HEK293 (cell line): Measurements from ENCODE around the gene SHROOM1.

Source experiments
- CTCF ChIA-PET: fragments of 350-600 bp; formaldehyde crosslinking; extraction: SDS; loops from one replicate; lab custom pipeline; 2021; ENCODE audit warnings: antibody characterized with exemption; lab: Yijun Ruan, JAX
- POLR2A ChIA-PET: fragments of 300-600 bp; formaldehyde crosslinking; extraction: SDS; loops from one replicate; lab custom pipeline; 2020; ENCODE audit warnings: antibody characterized with exemption, inconsistent platforms; lab: Yijun Ruan, JAX
- H3K27ac ChIP-seq: fragments of 200-500 bp; sonication (Bioruptor generic); 2 replicates; pipeline ENCODE4 v1.5.1; 2014; ENCODE audit warnings: low read depth, low read length, control low read depth, inconsistent platforms; ENCODE audit errors: extremely low read depth
- H3K36me3 ChIP-seq, 2 experiments: fragments of 200-500 bp in 1 of 2; sonication (Bioruptor generic) in 1 of 2; 1 replicate in 1 of 2; 2 replicates in 1 of 2; pipeline ENCODE4 v1.5.1; 2014 to 2017; ENCODE audit warnings: inconsistent platforms in 2 of 2, low read length in 2 of 2; ENCODE audit not compliant: control insufficient read depth in 2 of 2, insufficient read depth in 1 of 2
- H3K4me1 ChIP-seq: fragments of 200-500 bp; sonication (Bioruptor generic); 2 replicates; pipeline ENCODE4 v1.5.1; 2014; ENCODE audit warnings: mild to moderate bottlenecking, low read length, inconsistent platforms; ENCODE audit not compliant: control insufficient read depth, insufficient read depth
- H3K4me3 ChIP-seq: 2 replicates; pipeline ENCODE4 v1.5.1; 2011; ENCODE audit warnings: low read depth, mild to moderate bottlenecking, control low read depth, low read length, moderate library complexity
- H3K9me3 ChIP-seq: fragments of 200-500 bp; sonication (Bioruptor generic); 2 replicates; pipeline ENCODE4 v1.5.1; 2014; ENCODE audit warnings: low read depth, low read length, inconsistent platforms; ENCODE audit not compliant: control insufficient read depth, insufficient read depth
- GFI1B ChIP-seq: fragments of 450-650 bp; formaldehyde crosslinking; IDR thresholded peaks from 2 replicates; pipeline ENCODE4 v1.5.1; 2016; ENCODE audit warnings: missing biosample characterization, missing genetic modification characterization
- SCRT2 ChIP-seq: fragments of 450-650 bp; formaldehyde crosslinking; IDR thresholded peaks from 2 replicates; pipeline ENCODE4 v1.5.1; 2016; ENCODE audit warnings: missing biosample characterization, missing genetic modification characterization
- SP2 ChIP-seq: fragments of 450-650 bp; formaldehyde crosslinking; IDR thresholded peaks from 2 replicates; pipeline ENCODE4 v1.5.1; 2016; ENCODE audit warnings: missing biosample characterization, missing genetic modification characterization
- YY1 ChIP-seq: fragments of 450-650 bp; formaldehyde crosslinking; IDR thresholded peaks from 2 replicates; pipeline ENCODE4 v1.5.1; 2018; ENCODE audit warnings: missing biosample characterization, missing genetic modification characterization
- ZBTB17 ChIP-seq: fragments of 450-650 bp; formaldehyde crosslinking; IDR thresholded peaks from 2 replicates; pipeline ENCODE4 v1.5.1; 2016; ENCODE audit warnings: missing biosample characterization, missing genetic modification characterization
- ZBTB21 ChIP-seq: fragments of 450-650 bp; formaldehyde crosslinking; IDR thresholded peaks from 2 replicates; pipeline ENCODE4 v1.5.1; 2017; ENCODE audit warnings: missing biosample characterization, missing genetic modification characterization
- ZNF10 ChIP-seq: fragments of 450-650 bp; formaldehyde crosslinking; IDR thresholded peaks from 2 replicates; pipeline ENCODE4 v1.5.1; 2017; ENCODE audit warnings: missing biosample characterization, missing genetic modification characterization
- ZNF19 ChIP-seq: fragments of 450-650 bp; formaldehyde crosslinking; IDR thresholded peaks from 2 replicates; pipeline ENCODE4; 2016; ENCODE audit warnings: missing biosample characterization, missing genetic modification characterization, low read depth
- ZNF324 ChIP-seq: fragments of 450-650 bp; formaldehyde crosslinking; IDR thresholded peaks from 2 replicates; pipeline ENCODE4 v1.5.1; 2016; ENCODE audit warnings: missing biosample characterization, missing genetic modification characterization
- ZNF416 ChIP-seq: fragments of 450-650 bp; formaldehyde crosslinking; IDR thresholded peaks from 2 replicates; pipeline ENCODE4 v1.5.1; 2016; ENCODE audit warnings: missing biosample characterization, missing genetic modification characterization
- ZNF48 ChIP-seq: fragments of 450-650 bp; formaldehyde crosslinking; IDR thresholded peaks from 2 replicates; pipeline ENCODE4 v1.5.1; 2016; ENCODE audit warnings: missing biosample characterization, missing genetic modification characterization
- ZNF510 ChIP-seq: fragments of 450-650 bp; formaldehyde crosslinking; IDR thresholded peaks from 2 replicates; pipeline ENCODE4 v1.5.1; 2018; ENCODE audit warnings: mild to moderate bottlenecking, missing genetic modification characterization, missing biosample characterization; ENCODE audit not compliant: insufficient replicate concordance
- TF ChIP-seq, protein P1 (sequence below): fragments of 450-650 bp; formaldehyde crosslinking; IDR thresholded peaks from 2 replicates; pipeline ENCODE4 v1.5.1; 2017; ENCODE audit warnings: missing biosample characterization, missing genetic modification characterization
- TF ChIP-seq, protein P2 (sequence below): fragments of 450-650 bp; formaldehyde crosslinking; IDR thresholded peaks from 2 replicates; pipeline ENCODE4 v1.5.1; 2016; ENCODE audit warnings: missing biosample characterization, missing genetic modification characterization
- TF ChIP-seq, protein P3 (sequence below): fragments of 450-650 bp; formaldehyde crosslinking; IDR thresholded peaks from 2 replicates; pipeline ENCODE4 v1.5.1; 2016; ENCODE audit warnings: missing biosample characterization, missing genetic modification characterization
- TF ChIP-seq, protein P4 (sequence below): fragments of 450-650 bp; formaldehyde crosslinking; IDR thresholded peaks from 2 replicates; pipeline ENCODE4 v1.5.1; 2016; ENCODE audit warnings: missing biosample characterization, missing genetic modification characterization
- TF ChIP-seq, protein P5 (sequence below): fragments of 450-650 bp; formaldehyde crosslinking; IDR thresholded peaks from 2 replicates; pipeline ENCODE4 v1.5.1; 2017; ENCODE audit warnings: missing biosample characterization, missing genetic modification characterization
- TF ChIP-seq, protein P6 (sequence below): fragments of 450-650 bp; formaldehyde crosslinking; IDR thresholded peaks from 2 replicates; pipeline ENCODE4 v1.5.1; 2016; ENCODE audit warnings: missing biosample characterization, missing genetic modification characterization, borderline replicate concordance

SHROOM1 gene

DNA sequence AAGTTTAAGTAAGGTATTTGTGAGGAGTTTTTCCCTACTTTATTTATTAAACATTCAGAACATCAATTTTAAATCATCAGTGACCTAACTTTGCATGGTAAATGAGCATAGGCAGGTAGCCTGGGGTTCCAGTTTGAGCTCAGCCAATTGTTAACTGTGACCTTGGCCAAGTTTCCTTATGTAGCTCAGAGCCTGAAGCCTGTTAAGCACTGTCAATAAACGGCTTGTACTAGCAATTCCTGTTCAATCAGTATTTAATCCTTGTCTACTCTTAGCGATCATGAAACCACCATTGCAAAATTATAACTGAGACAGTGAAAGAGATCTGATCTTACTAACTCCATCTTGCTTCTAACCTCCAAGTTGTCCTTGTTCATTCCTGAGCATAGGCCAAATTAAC is 22.0 kb downstream of the SHROOM1 start:
- POLR2A ChIA-PET = no interaction called here
- no peaks in the 10 kb centered on the region for H3K9me3 ChIP-seq
- H3K4me1 ChIP-seq = 0 out of 2 replicates have a peak, but pooled peaks cover 3% of the 10 kb centered on the region
- no peak overlapping the region for H3K27ac ChIP-seq
- no peaks in the 10 kb centered on the region for H3K36me3 ChIP-seq
- H3K4me3 ChIP-seq = no peak overlapping the region
- CTCF ChIA-PET = interaction anchor here (1.6 to 4.0 kb wide), 3 partner anchors 9 to 58 kb away, joined by 7 to 36 read pairs (median 12); no protein-coding TSS in a partner anchor
- no peak for TF ChIP-seq SCRT2 (tag by site-specific recombination)
- TF ChIP-seq, protein P1, sequence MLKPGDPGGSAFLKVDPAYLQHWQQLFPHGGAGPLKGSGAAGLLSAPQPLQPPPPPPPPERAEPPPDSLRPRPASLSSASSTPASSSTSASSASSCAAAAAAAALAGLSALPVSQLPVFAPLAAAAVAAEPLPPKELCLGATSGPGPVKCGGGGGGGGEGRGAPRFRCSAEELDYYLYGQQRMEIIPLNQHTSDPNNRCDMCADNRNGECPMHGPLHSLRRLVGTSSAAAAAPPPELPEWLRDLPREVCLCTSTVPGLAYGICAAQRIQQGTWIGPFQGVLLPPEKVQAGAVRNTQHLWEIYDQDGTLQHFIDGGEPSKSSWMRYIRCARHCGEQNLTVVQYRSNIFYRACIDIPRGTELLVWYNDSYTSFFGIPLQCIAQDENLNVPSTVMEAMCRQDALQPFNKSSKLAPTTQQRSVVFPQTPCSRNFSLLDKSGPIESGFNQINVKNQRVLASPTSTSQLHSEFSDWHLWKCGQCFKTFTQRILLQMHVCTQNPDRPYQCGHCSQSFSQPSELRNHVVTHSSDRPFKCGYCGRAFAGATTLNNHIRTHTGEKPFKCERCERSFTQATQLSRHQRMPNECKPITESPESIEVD (tag by site-specific recombination) = no peak
- no peak for TF ChIP-seq ZBTB21 (tag by site-specific recombination)
- TF ChIP-seq, protein P2, sequence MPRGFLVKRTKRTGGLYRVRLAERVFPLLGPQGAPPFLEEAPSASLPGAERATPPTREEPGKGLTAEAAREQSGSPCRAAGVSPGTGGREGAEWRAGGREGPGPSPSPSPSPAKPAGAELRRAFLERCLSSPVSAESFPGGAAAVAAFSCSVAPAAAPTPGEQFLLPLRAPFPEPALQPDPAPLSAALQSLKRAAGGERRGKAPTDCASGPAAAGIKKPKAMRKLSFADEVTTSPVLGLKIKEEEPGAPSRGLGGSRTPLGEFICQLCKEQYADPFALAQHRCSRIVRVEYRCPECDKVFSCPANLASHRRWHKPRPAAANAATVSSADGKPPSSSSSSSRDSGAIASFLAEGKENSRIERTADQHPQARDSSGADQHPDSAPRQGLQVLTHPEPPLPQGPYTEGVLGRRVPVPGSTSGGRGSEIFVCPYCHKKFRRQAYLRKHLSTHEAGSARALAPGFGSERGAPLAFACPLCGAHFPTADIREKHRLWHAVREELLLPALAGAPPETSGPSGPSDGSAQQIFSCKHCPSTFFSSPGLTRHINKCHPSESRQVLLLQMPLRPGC (tag by site-specific recombination) = no peak
- TF ChIP-seq, protein P3, sequence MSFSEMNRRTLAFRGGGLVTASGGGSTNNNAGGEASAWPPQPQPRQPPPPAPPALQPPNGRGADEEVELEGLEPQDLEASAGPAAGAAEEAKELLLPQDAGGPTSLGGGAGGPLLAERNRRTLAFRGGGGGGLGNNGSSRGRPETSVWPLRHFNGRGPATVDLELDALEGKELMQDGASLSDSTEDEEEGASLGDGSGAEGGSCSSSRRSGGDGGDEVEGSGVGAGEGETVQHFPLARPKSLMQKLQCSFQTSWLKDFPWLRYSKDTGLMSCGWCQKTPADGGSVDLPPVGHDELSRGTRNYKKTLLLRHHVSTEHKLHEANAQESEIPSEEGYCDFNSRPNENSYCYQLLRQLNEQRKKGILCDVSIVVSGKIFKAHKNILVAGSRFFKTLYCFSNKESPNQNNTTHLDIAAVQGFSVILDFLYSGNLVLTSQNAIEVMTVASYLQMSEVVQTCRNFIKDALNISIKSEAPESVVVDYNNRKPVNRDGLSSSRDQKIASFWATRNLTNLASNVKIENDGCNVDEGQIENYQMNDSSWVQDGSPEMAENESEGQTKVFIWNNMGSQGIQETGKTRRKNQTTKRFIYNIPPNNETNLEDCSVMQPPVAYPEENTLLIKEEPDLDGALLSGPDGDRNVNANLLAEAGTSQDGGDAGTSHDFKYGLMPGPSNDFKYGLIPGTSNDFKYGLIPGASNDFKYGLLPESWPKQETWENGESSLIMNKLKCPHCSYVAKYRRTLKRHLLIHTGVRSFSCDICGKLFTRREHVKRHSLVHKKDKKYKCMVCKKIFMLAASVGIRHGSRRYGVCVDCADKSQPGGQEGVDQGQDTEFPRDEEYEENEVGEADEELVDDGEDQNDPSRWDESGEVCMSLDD (tag by site-specific recombination) = no peak

DNA sequence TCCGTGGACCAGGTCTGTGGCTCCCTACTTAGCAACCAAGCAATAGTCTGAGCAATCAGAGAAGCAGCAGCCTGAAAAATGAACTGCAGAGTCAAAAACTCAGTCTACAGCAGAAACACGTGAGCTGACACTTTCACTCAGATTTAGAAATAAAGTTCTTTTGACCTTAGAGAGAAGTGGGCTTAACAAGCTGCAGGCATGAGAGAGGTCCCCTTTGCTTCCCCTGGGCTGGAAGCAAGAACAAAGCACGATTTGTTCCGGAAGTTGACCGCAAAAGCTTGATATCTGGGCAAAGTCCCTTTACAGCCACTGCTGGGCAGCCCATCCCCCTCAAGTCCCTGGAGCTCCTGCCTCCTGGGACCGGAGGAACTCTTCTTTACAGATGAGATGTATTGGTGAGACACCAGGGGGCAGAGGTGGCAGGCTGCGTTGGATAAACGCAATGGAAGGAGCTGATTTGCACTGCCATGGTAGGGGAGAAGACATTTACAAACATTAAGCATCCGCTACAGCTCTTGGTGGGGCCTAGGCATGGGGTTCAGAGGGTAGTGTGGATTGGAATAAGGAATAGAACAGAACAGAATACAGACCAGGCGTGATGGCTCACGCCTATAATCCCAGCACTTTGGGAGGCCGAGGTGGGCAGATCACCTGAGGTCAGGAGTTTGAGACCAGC is 23.1 kb downstream of the SHROOM1 start:
- POLR2A ChIA-PET = interaction anchor here (1.2 to 1.3 kb wide), 2 partner anchors 16 to 31 kb away, joined by 4 to 5 read pairs; no protein-coding TSS in a partner anchor
- Histone ChIP-seq H3K4me3 (no peak overlapping the region), H3K4me1 (0 out of 2 replicates have a peak, but pooled peaks cover 1% of the 10 kb centered on the region), H3K27ac (no peak overlapping the region), H3K36me3 (no peaks in the 10 kb centered on the region), H3K9me3 (no peaks in the 10 kb centered on the region)
- CTCF ChIA-PET = interaction anchor here (0.6 to 4.0 kb wide), 12 partner anchors 10 to 280 kb away, joined by 3 to 36 read pairs (median 4); partner anchors contain the start of gene HSPA4
- TF ChIP-seq, protein P4, sequence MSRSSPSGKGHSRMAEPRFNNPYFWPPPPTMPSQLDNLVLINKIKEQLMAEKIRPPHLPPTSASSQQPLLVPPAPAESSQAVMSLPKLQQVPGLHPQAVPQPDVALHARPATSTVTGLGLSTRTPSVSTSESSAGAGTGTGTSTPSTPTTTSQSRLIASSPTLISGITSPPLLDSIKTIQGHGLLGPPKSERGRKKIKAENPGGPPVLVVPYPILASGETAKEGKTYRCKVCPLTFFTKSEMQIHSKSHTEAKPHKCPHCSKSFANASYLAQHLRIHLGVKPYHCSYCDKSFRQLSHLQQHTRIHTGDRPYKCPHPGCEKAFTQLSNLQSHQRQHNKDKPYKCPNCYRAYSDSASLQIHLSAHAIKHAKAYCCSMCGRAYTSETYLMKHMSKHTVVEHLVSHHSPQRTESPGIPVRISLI = no peak
- no peak for TF ChIP-seq ZNF416
- peak; percentile 41; the same call in 1 of the 2 replicates for TF ChIP-seq ZBTB17
- TF ChIP-seq, protein P5, sequence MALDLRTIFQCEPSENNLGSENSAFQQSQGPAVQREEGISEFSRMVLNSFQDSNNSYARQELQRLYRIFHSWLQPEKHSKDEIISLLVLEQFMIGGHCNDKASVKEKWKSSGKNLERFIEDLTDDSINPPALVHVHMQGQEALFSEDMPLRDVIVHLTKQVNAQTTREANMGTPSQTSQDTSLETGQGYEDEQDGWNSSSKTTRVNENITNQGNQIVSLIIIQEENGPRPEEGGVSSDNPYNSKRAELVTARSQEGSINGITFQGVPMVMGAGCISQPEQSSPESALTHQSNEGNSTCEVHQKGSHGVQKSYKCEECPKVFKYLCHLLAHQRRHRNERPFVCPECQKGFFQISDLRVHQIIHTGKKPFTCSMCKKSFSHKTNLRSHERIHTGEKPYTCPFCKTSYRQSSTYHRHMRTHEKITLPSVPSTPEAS (tag by site-specific recombination) = no peak
- no peak for TF ChIP-seq ZNF324
- TF ChIP-seq YY1 (tag by site-specific recombination) = no peak
- TF ChIP-seq GFI1B = no peak
- no peak for TF ChIP-seq SP2 (tag by site-specific recombination)
- TF ChIP-seq ZNF48 (tag by site-specific recombination) = no peak
- TF ChIP-seq ZNF10 = no peak
- no peak for TF ChIP-seq ZNF510
- TF ChIP-seq, protein P6, sequence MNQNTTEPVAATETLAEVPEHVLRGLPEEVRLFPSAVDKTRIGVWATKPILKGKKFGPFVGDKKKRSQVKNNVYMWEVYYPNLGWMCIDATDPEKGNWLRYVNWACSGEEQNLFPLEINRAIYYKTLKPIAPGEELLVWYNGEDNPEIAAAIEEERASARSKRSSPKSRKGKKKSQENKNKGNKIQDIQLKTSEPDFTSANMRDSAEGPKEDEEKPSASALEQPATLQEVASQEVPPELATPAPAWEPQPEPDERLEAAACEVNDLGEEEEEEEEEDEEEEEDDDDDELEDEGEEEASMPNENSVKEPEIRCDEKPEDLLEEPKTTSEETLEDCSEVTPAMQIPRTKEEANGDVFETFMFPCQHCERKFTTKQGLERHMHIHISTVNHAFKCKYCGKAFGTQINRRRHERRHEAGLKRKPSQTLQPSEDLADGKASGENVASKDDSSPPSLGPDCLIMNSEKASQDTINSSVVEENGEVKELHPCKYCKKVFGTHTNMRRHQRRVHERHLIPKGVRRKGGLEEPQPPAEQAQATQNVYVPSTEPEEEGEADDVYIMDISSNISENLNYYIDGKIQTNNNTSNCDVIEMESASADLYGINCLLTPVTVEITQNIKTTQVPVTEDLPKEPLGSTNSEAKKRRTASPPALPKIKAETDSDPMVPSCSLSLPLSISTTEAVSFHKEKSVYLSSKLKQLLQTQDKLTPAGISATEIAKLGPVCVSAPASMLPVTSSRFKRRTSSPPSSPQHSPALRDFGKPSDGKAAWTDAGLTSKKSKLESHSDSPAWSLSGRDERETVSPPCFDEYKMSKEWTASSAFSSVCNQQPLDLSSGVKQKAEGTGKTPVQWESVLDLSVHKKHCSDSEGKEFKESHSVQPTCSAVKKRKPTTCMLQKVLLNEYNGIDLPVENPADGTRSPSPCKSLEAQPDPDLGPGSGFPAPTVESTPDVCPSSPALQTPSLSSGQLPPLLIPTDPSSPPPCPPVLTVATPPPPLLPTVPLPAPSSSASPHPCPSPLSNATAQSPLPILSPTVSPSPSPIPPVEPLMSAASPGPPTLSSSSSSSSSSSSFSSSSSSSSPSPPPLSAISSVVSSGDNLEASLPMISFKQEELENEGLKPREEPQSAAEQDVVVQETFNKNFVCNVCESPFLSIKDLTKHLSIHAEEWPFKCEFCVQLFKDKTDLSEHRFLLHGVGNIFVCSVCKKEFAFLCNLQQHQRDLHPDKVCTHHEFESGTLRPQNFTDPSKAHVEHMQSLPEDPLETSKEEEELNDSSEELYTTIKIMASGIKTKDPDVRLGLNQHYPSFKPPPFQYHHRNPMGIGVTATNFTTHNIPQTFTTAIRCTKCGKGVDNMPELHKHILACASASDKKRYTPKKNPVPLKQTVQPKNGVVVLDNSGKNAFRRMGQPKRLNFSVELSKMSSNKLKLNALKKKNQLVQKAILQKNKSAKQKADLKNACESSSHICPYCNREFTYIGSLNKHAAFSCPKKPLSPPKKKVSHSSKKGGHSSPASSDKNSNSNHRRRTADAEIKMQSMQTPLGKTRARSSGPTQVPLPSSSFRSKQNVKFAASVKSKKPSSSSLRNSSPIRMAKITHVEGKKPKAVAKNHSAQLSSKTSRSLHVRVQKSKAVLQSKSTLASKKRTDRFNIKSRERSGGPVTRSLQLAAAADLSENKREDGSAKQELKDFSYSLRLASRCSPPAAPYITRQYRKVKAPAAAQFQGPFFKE (tag by site-specific recombination) = no peak
- TF ChIP-seq ZNF19 (tag by site-specific recombination) = no peak
